ENCODE results near the gene HNF4A. TPM values are rescaled to one million over a fixed set of nuclear protein-coding genes. Genes with fewer than 3 reads are reported as not detected.

HNF4A gene
- total RNA-seq, 1 experiment from 2014 or later: 0.15 TPM

GRCh38 chr20:44463466-44463865 lies 108.0 kb downstream of the HNF4A start:
- Mint-ChIP-seq H3K9me3 (no peaks in the 10 kb centered on the region), H3K4me3 (no peak overlapping the region), H3K36me3 (no peaks in the 10 kb centered on the region), H3K4me1 (peaks cover 16% of the 10 kb centered on the region), H3K27ac (no peak overlapping the region), H3K27me3 (ENCODE audit: low read depth) (no peaks in the 10 kb centered on the region; the same call in 1 of the 2 replicates)
- no peak for DNase-seq (ENCODE audit: low spot score)
- ChIA-PET POLR2A (no interaction called here), CTCF (interaction anchor here (0.6 to 2.1 kb wide), 3 partner anchors 79 to 246 kb away, joined by 3 to 10 read pairs (median 9); no protein-coding TSS in a partner anchor)
- ATAC-seq: no peak
- TF ChIP-seq MAX (CRISPR knock-in tag; IDR thresholded peaks at IDR 0.05) (no peak), ZMAT4 (CRISPR knock-in tag; IDR thresholded peaks at IDR 0.05) (no peak), NR3C1 (CRISPR knock-in tag; conservative IDR thresholded peaks at IDR 0.05; ENCODE audit: low read depth) (no peak), FOXJ3 (CRISPR knock-in tag; IDR thresholded peaks at IDR 0.05; ENCODE audit: borderline replicate concordance) (no peak), TCF7 (CRISPR knock-in tag; IDR thresholded peaks at IDR 0.05; ENCODE audit: low read depth) (no peak), TEAD4 (CRISPR knock-in tag; IDR thresholded peaks at IDR 0.05) (no peak), ZNF671 (CRISPR knock-in tag; IDR thresholded peaks at IDR 0.05) (no peak), SOX15 (CRISPR knock-in tag; IDR thresholded peaks at IDR 0.05) (no peak), MLX (CRISPR knock-in tag; IDR thresholded peaks at IDR 0.05) (no peak), CREM (CRISPR knock-in tag; IDR thresholded peaks at IDR 0.05) (no peak), ZBTB43 (CRISPR knock-in tag; IDR thresholded peaks at IDR 0.05) (no peak), HMGXB4 (CRISPR knock-in tag; IDR thresholded peaks at IDR 0.05) (no peak), ELF4 (CRISPR knock-in tag; IDR thresholded peaks at IDR 0.05; ENCODE audit: low read depth) (no peak), SMAD4 (CRISPR knock-in tag; IDR thresholded peaks at IDR 0.05) (no peak), ATF6 (CRISPR knock-in tag; IDR thresholded peaks at IDR 0.05) (no peak), ZNF425 (CRISPR knock-in tag; conservative IDR thresholded peaks at IDR 0.05) (no peak)

GRCh38 chr20:44464514-44464913 lies 109.0 kb downstream of the HNF4A start:
- no peaks in the 10 kb centered on the region; the same call in 1 of the 2 replicates for H3K27me3 Mint-ChIP-seq (ENCODE audit: low read depth)
- no peak overlapping the region for H3K4me3 Mint-ChIP-seq
- peaks cover 16% of the 10 kb centered on the region for H3K4me1 Mint-ChIP-seq
- TF ChIP-seq PREB (CRISPR knock-in tag; IDR thresholded peaks at IDR 0.05; ENCODE audit: borderline replicate concordance): no peak
- no peak for DNase-seq (ENCODE audit: low spot score)
- CTCF ChIA-PET: no interaction called here
- no peaks in the 10 kb centered on the region for H3K9me3 Mint-ChIP-seq
- no peak for ATAC-seq
- POLR2A ChIA-PET: no interaction called here
- no peaks in the 10 kb centered on the region for H3K36me3 Mint-ChIP-seq
- H3K27ac Mint-ChIP-seq: no peak overlapping the region
